Astrocyte (in vitro differentiated cells and primary cell): Measurements from ENCODE around the gene NPHP4. TPM values are rescaled to one million over a fixed set of nuclear protein-coding genes. Genes with fewer than 3 reads are reported as not detected.

Experiments
- DNase-seq: peaks from one replicate; pipeline ENCODE4 v3.0.0-alpha.2; 2010; ENCODE audit warnings: low read depth
- FAIRE-seq: peaks from 2 replicates; lab custom pipeline; 2011; peaks lifted over from hg19 to GRCh38; lab: Jason Lieb, UNC
- H2AFZ ChIP-seq: 2 replicates; pipeline ENCODE4 v1.6.0; 2012; ENCODE audit warnings: low read depth, low read length, inconsistent platforms
- H3K27ac ChIP-seq: 2 replicates; pipeline ENCODE4 v1.5.1; 2011; ENCODE audit warnings: low read depth, low read length, inconsistent platforms
- H3K27me3 ChIP-seq: 2 replicates; pipeline ENCODE4 v1.6.0; 2011; ENCODE audit warnings: low read length, inconsistent platforms; ENCODE audit not compliant: insufficient read depth
- H3K36me3 ChIP-seq: 2 replicates; pipeline ENCODE4 v1.5.1; 2011; ENCODE audit warnings: low read length, inconsistent platforms; ENCODE audit not compliant: insufficient read depth
- H3K4me1 ChIP-seq: 2 replicates; pipeline ENCODE4 v1.5.1; 2011; ENCODE audit warnings: low read length, inconsistent platforms; ENCODE audit not compliant: insufficient read depth
- H3K4me2 ChIP-seq: 2 replicates; pipeline ENCODE4 v1.6.0; 2012; ENCODE audit warnings: low read length, inconsistent platforms
- H3K4me3 ChIP-seq: 2 replicates; pipeline ENCODE4 v1.5.1; 2011; ENCODE audit warnings: low read depth, mild to moderate bottlenecking, low read length, inconsistent platforms; ENCODE audit not compliant: insufficient read depth
- H3K79me2 ChIP-seq: 2 replicates; pipeline ENCODE4 v1.6.0; 2012; ENCODE audit warnings: mild to moderate bottlenecking, low read length, inconsistent platforms; ENCODE audit not compliant: insufficient read depth
- H3K9ac ChIP-seq: 2 replicates; pipeline ENCODE4 v1.6.0; 2012; ENCODE audit warnings: mild to moderate bottlenecking, low read length, inconsistent platforms
- H3K9me3 ChIP-seq: 2 replicates; pipeline ENCODE4 v1.5.1; 2012; ENCODE audit warnings: low read depth, mild to moderate bottlenecking, low read length, inconsistent platforms; ENCODE audit not compliant: insufficient read depth
- H4K20me1 ChIP-seq: 2 replicates; pipeline ENCODE4 v1.6.0; 2012; ENCODE audit warnings: low read length, inconsistent platforms; ENCODE audit not compliant: insufficient read depth
- H3K27ac Mint-ChIP-seq: one replicate; pipeline ENCODE4 v1.8.0; 2021; ENCODE audit warnings: mild to moderate bottlenecking, mixed read lengths; ENCODE audit not compliant: unreplicated experiment
- H3K27me3 Mint-ChIP-seq: one replicate; pipeline ENCODE4 v1.8.0; 2021; ENCODE audit warnings: low read depth, mixed read lengths; ENCODE audit not compliant: unreplicated experiment
- H3K36me3 Mint-ChIP-seq: one replicate; pipeline ENCODE4 v1.8.0; 2021; ENCODE audit warnings: low read depth, mixed read lengths; ENCODE audit not compliant: unreplicated experiment
- H3K4me1 Mint-ChIP-seq: one replicate; pipeline ENCODE4 v1.8.0; 2021; ENCODE audit warnings: low read depth, mixed read lengths; ENCODE audit not compliant: unreplicated experiment
- H3K4me3 Mint-ChIP-seq: one replicate; pipeline ENCODE4 v1.8.0; 2021; ENCODE audit warnings: mild to moderate bottlenecking, moderate library complexity, mixed read lengths; ENCODE audit not compliant: unreplicated experiment
- H3K9me3 Mint-ChIP-seq: one replicate; pipeline ENCODE4 v1.8.0; 2021; ENCODE audit warnings: mild to moderate bottlenecking, mixed read lengths; ENCODE audit not compliant: unreplicated experiment
- EZH2 ChIP-seq: IDR thresholded peaks from 2 replicates; pipeline ENCODE4 v1.6.1; 2012; ENCODE audit warnings: mild to moderate bottlenecking, low read length, inconsistent platforms; ENCODE audit not compliant: insufficient read depth
- total RNA-seq: library from RNA; stranded (reverse); gene quantifications from 2 replicates; pipeline ENCODE4 v1.2.1, GENCODE V29; 2021
- TF ChIP-seq, protein P1 (sequence below): IDR thresholded peaks from 2 replicates; pipeline ENCODE4 v1.5.1; 2011; ENCODE audit warnings: low read depth, mild to moderate bottlenecking, inconsistent platforms, low read length, moderate library complexity; ENCODE audit not compliant: insufficient read depth

Gene NPHP4
- total RNA-seq, 1 donor from 2014 or later, result 8.4 TPM

DNA sequence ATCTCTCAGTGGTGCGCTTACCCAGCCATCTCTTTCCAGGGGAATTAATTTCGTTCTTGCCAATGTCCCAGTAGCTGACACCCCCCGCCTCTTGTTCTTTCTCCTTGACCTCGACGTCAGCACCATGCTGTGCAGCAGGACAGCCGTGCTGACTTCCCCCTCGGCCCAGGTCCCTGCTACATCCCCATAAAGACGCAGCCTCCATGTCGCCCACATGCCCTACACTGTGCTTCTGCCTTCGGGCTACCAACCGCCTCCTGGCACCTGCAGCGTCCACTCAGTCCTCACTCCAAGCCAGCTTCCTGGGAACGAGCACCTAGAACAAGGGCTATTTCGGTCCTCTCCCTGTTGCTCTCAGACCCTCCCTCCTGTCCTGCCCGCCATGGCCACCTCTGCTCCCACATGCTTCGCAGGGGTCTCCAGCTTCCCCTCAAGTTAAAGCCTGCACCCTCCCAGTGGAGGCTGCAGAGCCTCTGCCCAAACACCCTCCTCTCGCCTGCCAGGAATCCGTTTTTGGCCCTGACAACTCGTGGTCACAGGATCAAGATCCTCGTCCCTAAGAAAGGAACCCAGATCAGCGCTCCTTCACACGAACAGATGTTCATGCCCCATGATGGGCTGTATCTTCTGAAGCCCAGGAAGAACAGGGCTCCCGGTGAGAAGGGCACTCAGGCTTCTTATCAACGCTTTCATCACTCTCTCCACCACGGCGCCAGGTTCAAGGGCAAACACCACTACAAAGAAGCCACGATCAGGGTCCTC lies 109.7 kb downstream of the NPHP4 start:
- H3K79me2 ChIP-seq, result no peaks in the 10 kb centered on the region
- H4K20me1 ChIP-seq, result no peaks in the 10 kb centered on the region
- peaks cover 23% of the 10 kb centered on the region for H3K36me3 Mint-ChIP-seq
- TF ChIP-seq, protein P1, sequence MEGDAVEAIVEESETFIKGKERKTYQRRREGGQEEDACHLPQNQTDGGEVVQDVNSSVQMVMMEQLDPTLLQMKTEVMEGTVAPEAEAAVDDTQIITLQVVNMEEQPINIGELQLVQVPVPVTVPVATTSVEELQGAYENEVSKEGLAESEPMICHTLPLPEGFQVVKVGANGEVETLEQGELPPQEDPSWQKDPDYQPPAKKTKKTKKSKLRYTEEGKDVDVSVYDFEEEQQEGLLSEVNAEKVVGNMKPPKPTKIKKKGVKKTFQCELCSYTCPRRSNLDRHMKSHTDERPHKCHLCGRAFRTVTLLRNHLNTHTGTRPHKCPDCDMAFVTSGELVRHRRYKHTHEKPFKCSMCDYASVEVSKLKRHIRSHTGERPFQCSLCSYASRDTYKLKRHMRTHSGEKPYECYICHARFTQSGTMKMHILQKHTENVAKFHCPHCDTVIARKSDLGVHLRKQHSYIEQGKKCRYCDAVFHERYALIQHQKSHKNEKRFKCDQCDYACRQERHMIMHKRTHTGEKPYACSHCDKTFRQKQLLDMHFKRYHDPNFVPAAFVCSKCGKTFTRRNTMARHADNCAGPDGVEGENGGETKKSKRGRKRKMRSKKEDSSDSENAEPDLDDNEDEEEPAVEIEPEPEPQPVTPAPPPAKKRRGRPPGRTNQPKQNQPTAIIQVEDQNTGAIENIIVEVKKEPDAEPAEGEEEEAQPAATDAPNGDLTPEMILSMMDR, result no peak
- TF ChIP-seq EZH2, result no peak
- H2AFZ ChIP-seq, result no peak overlapping the region
- peaks cover 3% of the 10 kb centered on the region for H3K36me3 ChIP-seq
- no peaks in the 10 kb centered on the region for H3K27me3 ChIP-seq
- no peak overlapping the region for H3K27ac Mint-ChIP-seq
- H3K27ac ChIP-seq, result no peak overlapping the region
- H3K9me3 ChIP-seq, result peaks cover 5% of the 10 kb centered on the region
- H3K4me3 Mint-ChIP-seq, result no peak overlapping the region
- DNase-seq, result no peak
- peaks cover 1% of the 10 kb centered on the region for H3K4me1 Mint-ChIP-seq
- no peak overlapping the region for H3K4me3 ChIP-seq
- no peaks in the 10 kb centered on the region for H3K27me3 Mint-ChIP-seq
- no peaks in the 10 kb centered on the region for H3K9me3 Mint-ChIP-seq
- no peak for FAIRE-seq
- H3K4me2 ChIP-seq, result no peak overlapping the region
- H3K4me1 ChIP-seq, result no peaks in the 10 kb centered on the region
- no peak overlapping the region for H3K9ac ChIP-seq

DNA sequence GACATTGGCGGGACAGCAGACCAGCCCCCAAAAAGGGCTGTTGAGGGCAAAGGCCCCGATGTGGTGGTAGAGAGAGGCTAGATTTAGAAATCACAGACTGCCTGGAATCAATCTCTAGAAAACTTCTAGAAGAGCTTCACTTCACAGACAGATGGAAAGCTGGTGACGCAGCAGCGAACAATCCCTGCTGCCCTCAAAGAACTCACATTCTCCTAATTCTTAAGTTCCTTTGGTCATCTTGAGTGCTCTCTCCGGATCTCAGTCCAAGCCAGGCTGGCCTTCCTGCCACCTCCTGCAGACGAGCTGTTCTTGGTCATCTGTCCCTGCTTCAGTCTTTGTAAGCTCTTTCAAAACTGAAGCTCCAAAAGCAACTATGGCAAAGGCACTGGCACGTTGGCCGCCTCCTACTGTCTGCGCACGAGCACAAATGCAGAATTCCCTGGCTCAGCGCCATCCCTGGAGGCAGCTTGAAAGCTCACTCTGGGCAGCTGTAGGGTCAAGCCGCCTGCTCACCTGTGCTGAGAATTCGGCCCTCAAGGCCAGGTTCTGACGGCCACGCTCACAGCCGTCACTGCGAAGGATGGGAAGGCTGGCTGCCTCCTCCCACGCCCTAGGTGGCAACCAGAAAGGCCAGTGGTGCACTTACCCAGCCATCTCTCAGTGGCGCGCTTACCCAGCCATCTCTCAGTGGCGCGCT lies 110.6 kb downstream of the NPHP4 start:
- TF ChIP-seq EZH2, result no peak
- TF ChIP-seq, protein P1, result no peak
- no peak overlapping the region for H3K4me2 ChIP-seq
- peak; percentile 7 for DNase-seq

More for the DNA sequence above, 110.6 kb downstream of the NPHP4 start:
- no peaks in the 10 kb centered on the region for H4K20me1 ChIP-seq
- peaks cover 1% of the 10 kb centered on the region for H3K4me1 Mint-ChIP-seq
- no peak overlapping the region for H3K4me3 Mint-ChIP-seq
- no peak overlapping the region for H3K4me3 ChIP-seq
- H2AFZ ChIP-seq, result no peak overlapping the region
- FAIRE-seq, result no peak
- H3K4me1 ChIP-seq, result no peaks in the 10 kb centered on the region
- peaks cover 3% of the 10 kb centered on the region for H3K36me3 ChIP-seq
- no peaks in the 10 kb centered on the region for H3K79me2 ChIP-seq
- H3K9me3 Mint-ChIP-seq, result no peaks in the 10 kb centered on the region
- peaks cover 5% of the 10 kb centered on the region for H3K9me3 ChIP-seq
- H3K27ac Mint-ChIP-seq, result no peak overlapping the region
- peaks cover 23% of the 10 kb centered on the region for H3K36me3 Mint-ChIP-seq
- no peaks in the 10 kb centered on the region for H3K27me3 ChIP-seq
- no peak overlapping the region for H3K27ac ChIP-seq
- no peak overlapping the region for H3K9ac ChIP-seq
- H3K27me3 Mint-ChIP-seq, result no peaks in the 10 kb centered on the region
